ENCODE measurements around the gene RNASEH2B.

RNASEH2B gene

DNA sequence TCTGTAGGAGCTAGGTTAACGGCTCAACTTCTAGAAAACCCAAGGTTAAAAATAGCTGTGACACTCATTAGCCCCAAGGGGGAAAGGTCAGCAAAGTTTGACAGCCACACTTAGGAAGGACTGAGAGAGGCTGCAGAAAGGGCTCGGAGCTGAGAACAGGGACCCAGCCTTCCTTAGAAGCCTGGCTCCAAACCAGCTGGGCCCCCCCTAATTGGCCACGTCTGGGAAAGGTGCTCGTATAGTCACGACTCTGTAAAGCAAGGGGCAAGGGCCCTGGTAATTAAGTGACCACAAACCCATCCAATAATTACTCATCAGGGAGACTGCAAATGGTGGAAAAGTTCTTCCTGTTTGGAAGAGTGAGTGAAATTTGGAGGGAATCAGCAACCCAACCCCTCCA is 90.5 kb downstream of the RNASEH2B start:
- DNase-seq: no peak

GRCh38 chr13:51000571-51001260 is 91.1 kb downstream of the RNASEH2B start:
- no peak for DNase-seq

GRCh38 chr13:51001335-51001734 is 91.7 kb downstream of the RNASEH2B start:
- no peak for DNase-seq

GRCh38 chr13:51002736-51003135 is 93.1 kb downstream of the RNASEH2B start:
- no peak for DNase-seq

DNA sequence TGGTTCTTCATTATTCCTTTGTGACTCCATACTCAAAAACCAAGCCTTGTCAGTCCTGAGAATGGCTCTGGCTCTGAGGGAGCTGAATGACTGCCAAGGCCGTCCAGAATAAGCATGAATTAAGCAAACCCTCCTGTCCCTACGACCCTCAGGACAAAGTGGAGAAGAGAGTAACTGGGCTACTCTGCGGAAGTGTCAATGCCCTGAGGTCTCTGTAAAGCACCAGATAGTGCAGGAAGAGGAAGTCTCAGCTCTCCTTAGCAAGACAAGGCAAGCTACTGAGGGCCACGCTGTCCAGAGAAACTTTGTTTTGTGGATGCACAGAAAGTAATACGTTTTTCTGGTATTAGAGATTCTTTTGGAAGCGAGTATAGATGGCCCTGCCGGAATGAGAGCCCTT is 94.1 kb downstream of the RNASEH2B start:
- DNase-seq: no peak

- no peak for DNase-seq
Measured at GRCh38 chr13:51004111-51004865, 94.7 kb downstream of the RNASEH2B start.

GRCh38 chr13:51004918-51005460 is 95.4 kb downstream of the RNASEH2B start:
- DNase-seq: no peak

DNA sequence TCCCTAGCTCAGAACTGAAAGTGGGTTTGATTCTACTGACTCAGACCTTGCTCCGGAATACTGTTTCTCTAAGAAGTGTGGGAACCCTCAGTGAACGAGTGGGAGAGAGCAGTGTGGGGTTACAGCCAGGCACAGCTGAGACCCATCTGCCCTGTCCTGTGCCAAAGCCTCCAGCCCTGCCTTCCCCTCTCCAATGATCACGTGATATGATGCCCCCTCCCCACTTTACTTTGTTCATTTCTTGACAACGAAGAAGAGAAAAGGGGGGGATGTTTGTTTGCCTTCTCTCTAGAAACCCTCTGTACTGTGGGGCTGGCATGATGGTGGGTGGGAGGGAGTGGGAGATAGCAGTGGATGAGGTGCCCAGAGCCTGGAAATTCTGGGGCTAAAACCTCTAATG is 96.0 kb downstream of the RNASEH2B start:
- no peak for DNase-seq
